GM19238 (cell line): Measurements from ENCODE around the gene PEX11G.
"Not testable (repeated sequence)": the region's sequence is repeated elsewhere in the genome, so short reads cannot be mapped to it uniquely, and the experiment has no call there.

ENCODE experiments used
- DNase-seq: peaks from one replicate; pipeline ENCODE4 v3.0.0; 2011; ENCODE audit warnings: low spot score; ENCODE audit not compliant: insufficient read length

Gene PEX11G

GRCh38 chr19:7467009-7467989 is 21.5 kb downstream of the PEX11G start:
- no peak for DNase-seq

DNA sequence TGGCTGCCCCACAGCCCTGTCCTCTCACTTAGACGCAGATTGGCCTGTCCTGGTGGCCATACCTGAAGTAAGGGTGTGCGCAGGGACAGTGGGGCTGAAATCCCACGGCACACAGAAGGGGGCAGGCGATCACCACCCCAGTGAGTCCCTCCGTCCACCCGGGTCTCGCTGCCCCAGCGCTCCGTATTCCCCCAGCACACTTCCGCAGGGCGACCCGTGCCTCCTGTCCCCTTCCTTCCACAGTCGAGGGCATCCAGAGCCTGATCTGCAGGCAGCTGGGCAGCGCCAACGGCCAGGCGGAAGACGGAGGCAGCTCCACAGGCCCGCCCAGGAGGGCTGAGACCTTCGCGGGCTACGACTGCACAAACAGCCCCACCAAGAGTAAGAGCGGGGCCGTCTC is 25.3 kb downstream of the PEX11G start:
- no peak for DNase-seq

- DNase-seq = no peak
These were observed 26.8 kb downstream of the PEX11G start for GRCh38 chr19:7461841-7462629.

DNA sequence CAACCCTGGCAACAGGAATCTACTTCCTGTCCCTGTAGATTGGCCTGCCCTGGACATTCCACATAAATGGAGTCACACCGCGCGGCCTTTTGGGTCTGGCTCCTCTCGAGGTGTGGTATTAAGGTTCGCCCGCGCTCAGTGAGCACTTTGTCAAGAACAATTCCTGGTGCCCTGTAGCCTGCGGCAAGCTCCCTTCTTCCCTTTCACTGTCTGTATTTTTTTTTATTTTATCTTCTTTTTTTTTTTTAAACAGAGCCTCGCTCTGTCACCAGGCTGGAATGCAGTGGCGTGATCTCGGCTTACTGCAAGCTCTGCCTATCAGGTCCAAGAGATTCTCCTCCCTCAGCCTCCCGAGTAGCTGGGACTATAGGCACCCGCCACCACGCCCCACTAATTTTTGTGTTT is 28.3 kb downstream of the PEX11G start:
- DNase-seq = no peak

DNA sequence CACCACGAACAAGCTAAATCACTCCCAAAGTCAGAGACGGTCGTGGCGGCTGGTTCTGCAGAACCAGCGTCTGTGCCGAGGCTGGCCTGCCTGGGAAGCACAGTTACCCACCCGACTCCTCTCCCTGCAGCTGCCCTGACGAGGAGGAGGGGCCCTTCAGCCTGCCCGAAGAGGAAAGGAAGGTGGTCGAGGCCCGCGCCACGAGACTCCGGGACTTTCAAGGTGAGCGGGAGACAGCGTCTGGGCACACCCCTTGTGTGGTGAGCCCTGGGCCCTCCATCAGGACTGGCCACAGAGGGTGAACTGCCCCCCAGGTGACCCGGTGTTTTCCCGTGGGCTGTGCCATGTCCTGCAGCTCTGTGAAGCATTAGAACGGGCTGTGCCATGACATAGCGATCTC is 29.1 kb downstream of the PEX11G start:
- DNase-seq = no peak

DNA sequence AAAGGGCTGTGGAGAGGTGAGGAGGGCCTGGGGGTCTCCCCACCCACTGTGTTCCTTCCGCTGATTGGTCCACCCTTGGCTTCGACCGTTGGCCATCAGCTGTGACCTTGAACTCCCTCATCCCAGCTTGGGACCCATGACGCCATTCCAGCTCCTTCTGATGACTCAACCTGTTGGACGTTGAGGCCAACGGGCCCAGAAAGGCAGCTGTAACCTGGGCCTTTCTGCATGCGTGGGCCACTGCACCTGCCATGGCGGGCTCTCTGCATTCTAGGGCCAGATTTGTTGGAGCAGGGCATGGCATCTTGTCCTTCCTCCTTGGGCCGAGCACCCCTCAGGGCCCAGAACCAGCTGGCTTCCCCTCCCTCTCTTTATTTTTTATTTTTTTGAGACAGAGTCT is 30.2 kb downstream of the PEX11G start:
- no peak for DNase-seq

- DNase-seq = no peak
These were observed 31.8 kb downstream of the PEX11G start for GRCh38 chr19:7456964-7457541.

DNA sequence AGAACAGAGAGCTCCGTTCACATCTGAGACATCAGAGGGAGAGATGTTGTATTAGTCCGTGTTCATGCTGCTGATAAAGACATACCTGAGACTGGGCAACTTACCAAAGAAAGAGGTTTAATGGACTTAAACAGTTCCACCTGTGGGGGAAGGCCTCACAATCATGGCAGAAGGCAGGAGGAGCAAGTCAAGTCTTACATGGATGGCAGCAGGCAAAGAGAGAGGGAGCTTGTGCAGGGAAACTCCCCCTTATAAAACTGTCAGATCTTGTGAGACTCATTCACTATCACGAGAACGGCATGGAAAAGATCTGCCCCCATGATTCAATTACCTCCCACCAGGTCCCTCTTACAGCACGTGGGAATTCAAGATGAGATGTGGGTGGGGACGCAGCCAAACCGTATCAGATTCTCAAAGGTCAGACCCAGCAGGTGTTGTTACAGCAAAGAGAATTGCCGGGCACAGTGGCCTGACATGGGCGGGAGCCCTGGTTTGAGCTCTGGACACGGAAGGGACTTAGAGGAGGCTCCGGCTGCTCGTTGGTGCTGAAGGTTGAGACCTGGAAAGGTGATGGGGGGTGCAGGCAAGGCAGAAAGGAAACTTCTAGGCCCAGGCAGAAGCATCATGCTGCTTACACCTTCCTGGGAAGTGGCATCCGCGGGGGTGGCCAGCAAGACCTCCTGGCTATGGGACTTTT is 33.1 kb downstream of the PEX11G start:
- no peak for DNase-seq

DNA sequence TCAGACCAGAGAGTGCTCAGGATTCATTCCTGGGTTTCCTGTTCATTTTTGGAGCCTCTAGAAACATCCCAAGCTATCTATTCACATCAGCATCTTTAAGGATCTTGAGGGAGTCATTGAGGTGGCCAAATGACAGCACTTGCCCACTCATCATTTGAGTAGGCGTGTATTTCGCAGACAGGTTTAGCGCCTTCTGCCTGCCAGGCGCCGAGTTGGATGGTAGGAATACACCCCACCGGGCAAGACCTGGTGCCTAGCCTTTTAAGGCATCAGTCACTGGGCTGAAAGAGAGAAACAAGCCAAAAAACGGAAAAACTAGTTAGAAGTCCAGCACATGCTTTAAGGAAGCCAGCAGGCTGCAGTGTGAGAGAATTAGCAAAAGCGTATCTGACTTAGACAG is 33.8 kb downstream of the PEX11G start:
- DNase-seq = no peak

GRCh38 chr19:7450243-7451223 is 38.3 kb downstream of the PEX11G start:
- no peak for DNase-seq

DNA sequence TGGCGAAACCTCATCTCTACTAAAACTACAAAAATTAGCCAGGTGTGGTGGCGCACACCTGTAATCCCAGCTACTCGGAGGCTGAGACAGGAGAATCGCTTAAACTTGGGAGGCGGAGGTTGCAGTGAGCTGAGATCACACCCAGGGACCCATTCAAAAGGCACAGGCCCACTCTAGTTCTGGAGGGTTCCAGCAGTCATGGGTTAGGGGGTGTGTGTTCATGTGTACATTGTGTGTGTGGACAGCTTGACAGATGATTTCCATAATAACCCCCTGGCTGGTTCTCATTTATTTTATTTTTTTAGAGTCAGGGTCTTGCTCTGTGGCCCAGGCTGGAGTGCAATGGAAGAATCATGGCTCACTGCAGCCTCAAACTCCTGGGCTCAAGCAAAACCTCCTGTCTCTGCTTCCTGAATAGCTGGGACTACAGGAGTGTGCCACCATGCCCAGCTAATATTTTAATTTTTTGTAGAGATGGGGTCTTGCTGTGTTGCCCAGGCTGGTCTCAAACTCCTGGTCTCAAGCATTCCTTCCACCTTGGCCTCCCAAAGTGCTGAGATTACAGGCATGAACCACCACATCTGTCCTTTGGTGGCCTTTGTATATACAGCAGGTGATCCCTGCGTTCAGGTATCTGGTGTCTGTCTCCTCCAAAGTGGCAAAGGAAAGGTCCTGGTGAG is 39.3 kb downstream of the PEX11G start:
- not testable (repeated sequence) for DNase-seq

GRCh38 chr19:7447648-7448047 is 41.2 kb downstream of the PEX11G start:
- DNase-seq = no peak

- no peak for DNase-seq
These were observed 43.7 kb downstream of the PEX11G start for GRCh38 chr19:7445104-7445503.

- DNase-seq = no peak
These were observed 44.8 kb downstream of the PEX11G start for GRCh38 chr19:7444042-7444441.

DNA sequence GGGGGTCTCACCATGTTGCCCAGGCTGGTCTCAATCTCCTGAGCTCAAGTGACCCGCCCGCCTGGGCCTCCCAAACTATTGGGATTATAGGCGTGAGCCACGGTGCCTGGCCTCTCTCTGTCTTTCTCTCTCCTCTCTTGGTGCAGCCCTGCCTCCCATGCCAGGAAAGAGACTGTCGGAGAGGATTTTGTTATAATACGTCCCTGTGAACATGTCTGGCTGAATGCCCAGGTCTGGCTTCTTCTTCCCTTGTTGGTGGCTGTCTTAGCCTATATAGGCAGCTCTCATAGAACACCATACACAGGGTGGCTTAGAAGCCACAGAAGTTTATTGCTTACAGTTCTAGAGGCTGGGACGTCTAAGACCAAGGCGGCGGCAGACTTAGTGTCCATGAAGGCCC is 46.4 kb downstream of the PEX11G start:
- DNase-seq = no peak

- no peak for DNase-seq
These were observed 47.2 kb downstream of the PEX11G start for GRCh38 chr19:7441468-7442146.

DNA sequence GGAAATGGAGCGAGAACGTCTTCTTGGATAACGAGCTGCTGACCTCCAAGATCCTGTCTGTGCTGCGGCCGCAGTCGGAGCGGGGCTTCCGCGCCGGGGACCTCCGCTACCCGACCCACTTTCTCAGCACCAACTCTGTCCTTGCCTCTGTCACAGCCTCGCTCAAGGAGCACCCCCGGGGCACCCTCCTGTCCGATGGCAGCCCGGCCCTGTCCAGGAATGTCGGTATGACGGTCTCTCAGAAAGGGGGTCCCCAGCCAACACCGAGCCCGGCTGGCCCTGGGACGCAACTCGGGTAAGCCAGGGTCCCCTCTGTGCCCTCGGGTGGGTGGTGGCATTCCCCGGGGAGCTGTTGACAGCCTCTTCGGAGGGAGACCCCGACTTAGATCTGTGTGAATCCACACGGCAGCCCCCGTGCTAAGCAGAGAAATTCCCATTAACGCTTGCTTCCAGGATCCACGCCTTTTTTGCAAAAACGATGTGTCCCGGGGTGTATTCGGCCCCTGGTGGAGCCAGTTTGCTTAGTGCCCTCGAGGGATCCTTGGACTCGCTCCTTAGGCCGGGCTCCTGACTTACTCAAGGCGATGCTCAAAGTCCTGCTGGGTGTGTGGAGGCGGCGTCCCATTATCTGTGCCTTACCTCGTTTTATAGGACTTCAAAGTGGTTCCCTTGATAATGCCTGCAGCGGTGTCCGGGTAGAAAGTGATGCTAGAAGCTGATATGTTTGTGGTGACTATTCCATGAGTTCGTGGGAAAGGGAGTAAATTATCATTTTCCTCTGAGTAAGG is 48.5 kb downstream of the PEX11G start:
- DNase-seq = no peak

GRCh38 chr19:7435586-7435985 is 53.2 kb downstream of the PEX11G start:
- no peak for DNase-seq
